K562 (cell line): ENCODE data around the gene TMEM184B. TPM values are rescaled to one million over a fixed set of nuclear protein-coding genes. Genes with fewer than 3 reads are reported as not detected.

Experiments used
- FIP1L1 ChIP-seq: fragments of 200-400 bp; formaldehyde crosslinking; IDR thresholded peaks from 2 replicates; pipeline ENCODE4 v1.6.1; 2018; ENCODE audit warnings: mild to moderate bottlenecking, low read depth, low read length; ENCODE audit not compliant: poor library complexity, severe bottlenecking
- IRF9 ChIP-seq: fragments of 450-650 bp; IDR thresholded peaks from 2 replicates; pipeline ENCODE4 v1.6.1; 2016; ENCODE audit warnings: missing biosample characterization, missing genetic modification characterization
- MAFK ChIP-seq: IDR thresholded peaks from 2 replicates; pipeline ENCODE4 v1.6.1; 2011; ENCODE audit warnings: low read length, improper control_type of control experiment
- NFRKB ChIP-seq: fragments of 450-650 bp; IDR thresholded peaks from 2 replicates; pipeline ENCODE4 v1.6.1; 2016; ENCODE audit warnings: low read depth
- NR2F6 ChIP-seq: fragments of 450-650 bp; formaldehyde crosslinking; IDR thresholded peaks from 2 replicates; pipeline ENCODE4 v1.4.0; 2020; ENCODE audit warnings: mild to moderate bottlenecking
- TFAM ChIP-seq: fragments of 250-450 bp; sonication (Bioruptor Pico); conservative IDR thresholded peaks from 2 replicates; pipeline ENCODE4 v1.5.0; 2021; ENCODE audit warnings: mild to moderate bottlenecking, moderate library complexity
- TOE1 ChIP-seq, 2 experiments: fragments of 450-650 bp in 1 of 2; sonication (generic) in 1 of 2; formaldehyde crosslinking in 1 of 2; IDR thresholded peaks; 2 replicates each; pipeline versions ENCODE4 v1.7.1 to v1.8.0; 2016 to 2022; ENCODE audit warnings: borderline replicate concordance in 2 of 2, mild to moderate bottlenecking in 2 of 2, antibody characterized with exemption in 1 of 2, inconsistent platforms in 1 of 2, low read depth in 1 of 2, missing genetic modification reagents in 1 of 2, moderate library complexity in 1 of 2
- ZNF764 ChIP-seq: fragments of 250-450 bp; sonication (Bioruptor Pico); IDR thresholded peaks from 2 replicates; pipeline ENCODE4 v1.4.0; 2020; ENCODE audit warnings: low read depth, mild to moderate bottlenecking, moderate library complexity
- polyA plus RNA-seq, 8 experiments: library from polyadenylated mRNA; depleted of rRNA in 4 of 8; stranded (reverse) in 5 of 8; unstranded in 3 of 8; fragments of >200 nt; fragmentation: Nextera tagmentation in 2 of 8; fragmentation: Illumina TruSeq in 1 of 8; extraction: Ambion mirVana in 2 of 8; extraction: Trizol in 1 of 8; gene quantifications; 2 replicates each; pipeline versions ENCODE4 v1.2.1 to v1.2.3, GENCODE V29; 2011 to 2014; ENCODE audit warnings: inconsistent platforms in 1 of 8, missing spikeins in 1 of 8
- total RNA-seq, 7 experiments: library from RNA; depleted of rRNA in 6 of 7; stranded (reverse); fragments of >200 nt in 6 of 7; fragmentation: Illumina TruSeq in 2 of 7; extraction: Trizol in 2 of 7; gene quantifications; 2 replicates each; pipeline versions ENCODE4 v1.2.1 to v1.2.3, GENCODE V29; 2011 to 2021; ENCODE audit warnings: low replicate concordance in 1 of 7
- TF ChIP-seq, protein P1 (sequence below): fragments of 450-650 bp; IDR thresholded peaks from 2 replicates; pipeline ENCODE4 v1.6.1; 2018; ENCODE audit not compliant: partially characterized antibody
- TF ChIP-seq, protein P2 (sequence below): sonication (generic); formaldehyde crosslinking; IDR thresholded peaks from 2 replicates; pipeline ENCODE4 v1.9.0; 2022; ENCODE audit warnings: mild to moderate bottlenecking, missing genetic modification reagents
- TF ChIP-seq, protein P3 (sequence below), 2 experiments: fragments of 450-650 bp; IDR thresholded peaks; 2 replicates each; pipeline ENCODE4 v1.6.1; 2016; ENCODE audit warnings: mild to moderate bottlenecking in 2 of 2, borderline replicate concordance in 1 of 2, low read depth in 1 of 2, moderate library complexity in 1 of 2

TMEM184B gene
- total and polyA plus RNA-seq, 9 of the 15 experiments (the other 6 are each of a cell fraction or from before 2014, with no cell fraction given) = 0.31 to 25.1 (median 6.2) TPM

DNA sequence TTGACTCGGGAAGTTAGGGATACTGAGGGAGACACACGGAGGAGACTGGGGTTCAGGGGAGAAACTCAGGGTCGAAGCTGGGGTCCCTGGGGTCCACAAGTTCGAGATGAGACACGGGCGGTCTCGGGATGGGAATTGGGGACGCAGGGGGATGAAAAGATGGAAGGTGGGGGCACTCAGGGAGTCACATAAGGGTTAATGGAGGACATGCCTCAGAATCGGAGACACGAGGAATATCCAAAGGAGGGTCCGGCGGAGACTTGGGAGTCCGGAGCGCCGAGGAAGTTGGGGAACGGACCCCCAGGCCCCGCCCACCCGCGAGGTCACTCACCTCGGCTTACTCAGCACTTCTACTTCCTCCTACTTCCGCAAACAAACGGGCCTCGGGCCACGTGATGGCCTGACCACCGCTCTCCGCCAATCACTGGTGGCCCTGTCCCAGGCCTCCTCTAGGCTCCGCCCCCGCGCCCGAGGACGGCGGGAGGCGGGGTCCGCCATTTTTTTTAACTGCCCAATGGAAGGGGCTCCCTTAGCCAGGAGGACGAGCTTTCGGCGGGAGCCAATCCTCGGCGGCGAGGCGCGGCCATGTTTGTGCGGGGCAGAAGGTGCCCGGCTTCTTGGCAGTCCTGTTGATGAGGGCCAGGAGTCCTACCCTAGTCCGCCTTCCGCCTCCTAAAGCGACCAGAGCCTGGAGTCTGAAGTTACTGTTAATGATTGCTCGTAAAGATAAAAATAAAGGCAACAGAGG, 91.2 kb downstream of the TMEM184B start, which contains the start of gene PLA2G6 (continued):
- TF ChIP-seq, protein P1, sequence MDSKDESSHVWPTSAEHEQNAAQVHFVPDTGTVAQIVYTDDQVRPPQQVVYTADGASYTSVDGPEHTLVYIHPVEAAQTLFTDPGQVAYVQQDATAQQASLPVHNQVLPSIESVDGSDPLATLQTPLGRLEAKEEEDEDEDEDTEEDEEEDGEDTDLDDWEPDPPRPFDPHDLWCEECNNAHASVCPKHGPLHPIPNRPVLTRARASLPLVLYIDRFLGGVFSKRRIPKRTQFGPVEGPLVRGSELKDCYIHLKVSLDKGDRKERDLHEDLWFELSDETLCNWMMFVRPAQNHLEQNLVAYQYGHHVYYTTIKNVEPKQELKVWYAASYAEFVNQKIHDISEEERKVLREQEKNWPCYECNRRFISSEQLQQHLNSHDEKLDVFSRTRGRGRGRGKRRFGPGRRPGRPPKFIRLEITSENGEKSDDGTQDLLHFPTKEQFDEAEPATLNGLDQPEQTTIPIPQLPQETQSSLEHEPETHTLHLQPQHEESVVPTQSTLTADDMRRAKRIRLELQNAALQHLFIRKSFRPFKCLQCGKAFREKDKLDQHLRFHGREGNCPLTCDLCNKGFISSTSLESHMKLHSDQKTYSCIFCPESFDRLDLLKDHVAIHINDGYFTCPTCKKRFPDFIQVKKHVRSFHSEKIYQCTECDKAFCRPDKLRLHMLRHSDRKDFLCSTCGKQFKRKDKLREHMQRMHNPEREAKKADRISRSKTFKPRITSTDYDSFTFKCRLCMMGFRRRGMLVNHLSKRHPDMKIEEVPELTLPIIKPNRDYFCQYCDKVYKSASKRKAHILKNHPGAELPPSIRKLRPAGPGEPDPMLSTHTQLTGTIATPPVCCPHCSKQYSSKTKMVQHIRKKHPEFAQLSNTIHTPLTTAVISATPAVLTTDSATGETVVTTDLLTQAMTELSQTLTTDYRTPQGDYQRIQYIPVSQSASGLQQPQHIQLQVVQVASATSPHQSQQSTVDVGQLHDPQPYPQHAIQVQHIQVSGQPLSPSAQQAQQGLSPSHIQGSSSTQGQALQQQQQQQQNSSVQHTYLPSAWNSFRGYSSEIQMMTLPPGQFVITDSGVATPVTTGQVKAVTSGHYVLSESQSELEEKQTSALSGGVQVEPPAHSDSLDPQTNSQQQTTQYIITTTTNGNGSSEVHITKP = no peak
- TF ChIP-seq TFAM (no peak), NFRKB (peak; percentile 95), TOE1 (IDR thresholded peaks at IDR 0.05; ENCODE audit: borderline replicate concordance) (no peak; the same call in 1 of the 2 replicates), TOE1 (CRISPR knock-in tag; IDR thresholded peaks at IDR 0.05; ENCODE audit: borderline replicate concordance, low read depth) (no peak), NR2F6 (no peak), ZNF764 (CRISPR knock-in tag) (no peak), FIP1L1 (no peak), IRF9 (no peak), MAFK (peak; percentile 79)
- TF ChIP-seq, protein P2, sequence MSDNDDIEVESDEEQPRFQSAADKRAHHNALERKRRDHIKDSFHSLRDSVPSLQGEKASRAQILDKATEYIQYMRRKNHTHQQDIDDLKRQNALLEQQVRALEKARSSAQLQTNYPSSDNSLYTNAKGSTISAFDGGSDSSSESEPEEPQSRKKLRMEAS (CRISPR knock-in tag) = no peak
- TF ChIP-seq, protein P3, sequence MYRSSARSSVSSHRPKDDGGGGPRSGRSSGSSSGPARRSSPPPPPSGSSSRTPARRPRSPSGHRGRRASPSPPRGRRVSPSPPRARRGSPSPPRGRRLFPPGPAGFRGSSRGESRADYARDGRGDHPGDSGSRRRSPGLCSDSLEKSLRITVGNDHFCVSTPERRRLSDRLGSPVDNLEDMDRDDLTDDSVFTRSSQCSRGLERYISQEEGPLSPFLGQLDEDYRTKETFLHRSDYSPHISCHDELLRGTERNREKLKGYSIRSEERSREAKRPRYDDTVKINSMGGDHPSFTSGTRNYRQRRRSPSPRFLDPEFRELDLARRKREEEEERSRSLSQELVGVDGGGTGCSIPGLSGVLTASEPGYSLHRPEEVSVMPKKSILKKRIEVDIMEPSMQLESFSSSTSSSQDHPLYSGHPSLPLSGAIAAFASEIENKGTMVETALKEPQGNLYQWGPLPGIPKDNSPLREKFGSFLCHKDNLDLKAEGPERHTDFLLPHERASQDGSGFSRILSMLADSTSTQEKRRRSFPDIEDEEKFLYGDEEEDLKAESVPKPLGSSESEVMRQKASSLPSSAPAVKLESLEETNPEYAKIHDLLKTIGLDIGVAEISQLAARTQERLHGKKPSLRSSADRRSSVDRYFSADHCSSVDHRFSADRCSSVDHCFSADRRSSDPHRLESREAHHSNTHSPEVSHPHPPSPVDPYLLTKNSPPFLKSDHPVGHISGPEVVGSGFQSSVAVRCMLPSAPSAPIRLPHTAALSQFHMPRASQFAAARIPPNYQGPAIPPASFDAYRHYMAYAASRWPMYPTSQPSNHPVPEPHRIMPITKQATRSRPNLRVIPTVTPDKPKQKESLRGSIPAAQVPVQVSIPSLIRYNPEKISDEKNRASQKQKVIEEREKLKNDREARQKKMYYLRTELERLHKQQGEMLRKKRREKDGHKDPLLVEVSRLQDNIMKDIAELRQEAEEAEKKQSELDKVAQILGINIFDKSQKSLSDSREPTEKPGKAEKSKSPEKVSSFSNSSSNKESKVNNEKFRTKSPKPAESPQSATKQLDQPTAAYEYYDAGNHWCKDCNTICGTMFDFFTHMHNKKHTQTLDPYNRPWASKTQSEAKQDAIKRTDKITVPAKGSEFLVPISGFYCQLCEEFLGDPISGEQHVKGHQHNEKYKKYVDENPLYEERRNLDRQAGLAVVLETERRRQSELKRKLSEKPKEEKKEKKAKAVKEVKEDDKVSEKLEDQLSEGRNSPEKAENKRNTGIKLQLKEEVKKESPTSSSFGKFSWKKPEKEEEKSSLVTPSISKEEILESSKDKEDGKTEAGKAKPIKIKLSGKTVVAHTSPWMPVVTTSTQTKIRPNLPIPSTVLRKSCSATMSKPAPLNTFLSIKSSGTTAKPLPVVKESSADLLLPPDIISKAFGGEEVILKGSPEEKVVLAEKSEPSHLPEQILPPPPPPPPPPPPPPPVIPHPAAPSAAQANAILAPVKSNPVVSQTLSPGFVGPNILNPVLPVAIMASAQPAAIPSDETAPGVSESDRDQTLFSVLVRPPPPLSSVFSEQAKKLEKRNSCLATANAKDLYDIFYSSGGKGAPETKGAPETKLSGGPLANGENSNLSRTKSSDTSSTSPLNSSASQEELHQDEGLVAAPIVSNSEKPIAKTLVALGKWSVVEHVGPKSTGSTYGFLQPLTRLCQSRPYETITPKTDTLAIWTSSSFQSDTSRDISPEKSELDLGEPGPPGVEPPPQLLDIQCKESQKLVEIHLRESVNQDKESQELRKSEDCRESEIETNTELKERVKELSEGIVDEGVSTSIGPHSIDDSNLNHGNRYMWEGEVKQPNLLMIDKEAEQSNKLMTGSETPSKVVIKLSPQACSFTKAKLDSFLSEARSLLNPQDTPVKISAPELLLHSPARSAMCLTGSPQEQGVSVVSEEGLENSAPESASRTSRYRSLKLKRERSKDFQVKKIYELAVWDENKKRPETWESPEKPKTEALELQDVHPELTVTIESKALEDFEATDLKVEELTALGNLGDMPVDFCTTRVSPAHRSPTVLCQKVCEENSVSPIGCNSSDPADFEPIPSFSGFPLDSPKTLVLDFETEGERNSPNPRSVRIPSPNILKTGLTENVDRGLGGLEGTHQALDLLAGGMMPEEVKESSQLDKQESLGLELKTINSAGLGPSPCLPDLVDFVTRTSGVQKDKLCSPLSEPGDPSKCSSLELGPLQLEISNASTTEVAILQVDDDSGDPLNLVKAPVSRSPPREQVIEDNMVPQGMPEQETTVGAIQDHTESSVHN (IDR thresholded peaks at IDR 0.05; ENCODE audit: borderline replicate concordance in 1 of 2, low read depth in 1 of 2) = no peak
